Esophagus squamous epithelium (tissue), 4 donors: ENCODE data around the gene GSG1.

ENCODE experiments used
- CTCF ChIP-seq, 6 experiments: fragments of 450-650 bp in 4 of 6; fragments of 200-600 bp in 2 of 6; sonication (generic) in 2 of 6; IDR thresholded peaks; one replicate each; pipeline ENCODE4 v1.5.1; 2016 to 2019; ENCODE audit warnings: antibody characterized with exemption in 6 of 6, mild to moderate bottlenecking in 4 of 6, moderate library complexity in 4 of 6
- POLR2A ChIP-seq, 4 donors: fragments of 450-650 bp; IDR thresholded peaks; one replicate each; pipeline ENCODE4 v1.6.1; 2017; ENCODE audit warnings: antibody characterized with exemption in 4 of 4, mild to moderate bottlenecking in 4 of 4, moderate library complexity in 3 of 4

GRCh38 chr12:13152756-13153155 is 49.3 kb upstream of the GSG1 start:
- no peak for TF ChIP-seq POLR2A (IDR thresholded peaks at IDR 0.05)
- TF ChIP-seq CTCF (IDR thresholded peaks at IDR 0.05), result no peak
